DMS114 treated with DMSO at 0.1 percent for 48 hours (cell line): ENCODE data around the gene SIK3.
A peak's percentile ranks its signal among the peaks of the same experiment; 100 is the strongest.

Experiments used
- DNase-seq: peaks from one replicate; lab custom pipeline; 2025; ENCODE audit not compliant: unreplicated experiment; lab: John Stamatoyannopoulos, UW

The SIK3 gene

GRCh38 chr11:116903090-116903489 lies 195.1 kb downstream of the SIK3 start:
- DNase-seq, result no peak

GRCh38 chr11:116901964-116902688 lies 196.1 kb downstream of the SIK3 start:
- no peak for DNase-seq

DNA sequence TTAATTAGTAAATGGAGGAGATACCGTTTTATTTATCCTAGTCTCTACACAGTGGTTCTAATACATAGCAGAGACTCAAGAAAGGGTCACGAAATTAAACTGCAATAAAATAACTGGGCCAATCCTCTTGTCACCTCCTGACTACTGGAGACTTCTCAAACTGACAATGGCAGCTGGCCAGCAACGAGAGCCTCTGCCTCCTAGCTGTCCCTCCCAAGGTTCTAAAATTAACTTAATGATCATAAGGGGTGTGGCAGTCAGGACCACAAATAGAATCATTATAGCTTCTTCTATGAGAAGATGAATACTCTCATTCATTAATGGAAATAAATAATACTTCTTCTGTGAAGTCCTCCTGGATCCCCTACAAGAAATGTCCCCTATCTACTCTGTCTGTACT lies 197.0 kb downstream of the SIK3 start:
- no peak for DNase-seq

GRCh38 chr11:116896211-116896610 lies 202.0 kb downstream of the SIK3 start:
- DNase-seq, result no peak

GRCh38 chr11:116895048-116895757 lies 203.0 kb downstream of the SIK3 start:
- DNase-seq, result no peak

GRCh38 chr11:116893906-116894305 lies 204.3 kb downstream of the SIK3 start:
- no peak for DNase-seq

DNA sequence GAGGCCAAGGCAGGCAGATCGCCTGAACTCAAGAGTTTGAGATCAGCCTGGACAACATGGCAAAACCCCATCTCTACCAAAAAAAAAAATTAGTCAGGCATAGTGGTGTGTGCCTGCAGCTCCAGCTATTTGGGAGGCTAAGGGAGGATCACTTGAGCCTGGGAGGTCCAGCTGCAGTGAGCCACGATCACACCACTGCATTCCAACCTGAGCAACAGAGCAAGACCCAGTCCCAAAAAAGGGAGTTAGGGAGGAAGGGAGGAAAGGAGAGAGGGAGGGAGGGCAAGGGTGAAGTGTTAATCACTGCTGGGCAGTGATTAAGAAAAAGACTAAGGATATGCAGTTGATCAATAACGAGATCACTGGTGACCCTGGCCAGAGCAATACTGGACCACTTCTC lies 204.8 kb downstream of the SIK3 start:
- DNase-seq, result no peak

DNA sequence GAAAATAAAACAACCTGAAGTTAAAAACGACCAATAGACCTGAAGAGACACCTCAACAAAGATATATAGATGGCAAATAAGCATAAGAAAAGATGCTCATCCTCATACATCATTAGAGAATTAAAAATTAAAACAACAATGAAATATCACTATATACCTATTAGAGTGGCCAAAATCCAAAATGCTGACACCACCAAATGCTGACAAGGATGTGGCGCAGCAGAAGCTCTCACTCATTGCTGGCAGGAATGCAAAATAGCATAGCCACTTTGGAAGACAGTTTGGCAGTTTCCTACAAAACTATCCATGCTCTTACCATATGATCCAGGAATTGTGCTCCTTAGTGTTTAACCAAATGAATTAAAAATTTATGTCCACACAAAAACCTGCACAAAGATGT lies 205.9 kb downstream of the SIK3 start:
- DNase-seq, result no peak

DNA sequence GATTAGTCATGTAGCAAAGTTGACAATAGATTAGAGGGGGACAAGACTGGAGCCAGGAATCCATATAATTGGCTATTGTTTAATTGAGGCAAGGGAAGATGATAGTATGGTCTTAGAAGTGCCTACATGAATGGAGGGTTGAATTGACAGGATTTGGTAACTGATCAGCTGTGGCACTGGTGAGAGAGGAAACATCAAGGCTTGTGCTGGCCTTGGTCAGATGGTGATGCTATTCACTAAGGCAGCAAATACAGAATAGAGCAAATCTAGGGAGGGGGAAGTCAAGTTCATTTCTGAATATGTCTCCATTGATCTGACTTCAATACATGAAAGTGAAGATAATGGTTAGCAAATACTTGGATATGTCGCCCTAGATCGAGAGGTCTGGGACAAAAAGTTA lies 206.5 kb downstream of the SIK3 start:
- no peak for DNase-seq

DNA sequence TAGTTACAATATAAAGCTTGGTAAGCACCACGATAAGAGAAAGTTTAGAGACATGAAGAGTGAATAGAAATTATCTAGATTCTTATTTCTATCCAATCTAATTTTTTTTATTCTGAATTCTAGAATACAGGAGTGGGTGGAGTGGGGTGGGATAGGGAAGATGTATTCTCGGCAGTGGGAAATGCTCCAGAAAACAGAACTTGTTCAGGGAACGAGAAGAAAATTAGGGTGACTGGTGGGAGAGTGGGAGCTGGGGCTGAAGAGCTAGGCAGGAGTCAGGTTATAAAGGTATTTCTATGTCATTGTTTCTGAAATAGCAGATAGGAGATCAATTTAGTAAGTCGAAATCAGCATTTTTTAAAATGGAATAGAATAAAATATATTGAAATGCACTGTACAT lies 207.6 kb downstream of the SIK3 start:
- DNase-seq, result no peak

GRCh38 chr11:116890193-116890592 lies 208.0 kb downstream of the SIK3 start:
- no peak for DNase-seq

DNA sequence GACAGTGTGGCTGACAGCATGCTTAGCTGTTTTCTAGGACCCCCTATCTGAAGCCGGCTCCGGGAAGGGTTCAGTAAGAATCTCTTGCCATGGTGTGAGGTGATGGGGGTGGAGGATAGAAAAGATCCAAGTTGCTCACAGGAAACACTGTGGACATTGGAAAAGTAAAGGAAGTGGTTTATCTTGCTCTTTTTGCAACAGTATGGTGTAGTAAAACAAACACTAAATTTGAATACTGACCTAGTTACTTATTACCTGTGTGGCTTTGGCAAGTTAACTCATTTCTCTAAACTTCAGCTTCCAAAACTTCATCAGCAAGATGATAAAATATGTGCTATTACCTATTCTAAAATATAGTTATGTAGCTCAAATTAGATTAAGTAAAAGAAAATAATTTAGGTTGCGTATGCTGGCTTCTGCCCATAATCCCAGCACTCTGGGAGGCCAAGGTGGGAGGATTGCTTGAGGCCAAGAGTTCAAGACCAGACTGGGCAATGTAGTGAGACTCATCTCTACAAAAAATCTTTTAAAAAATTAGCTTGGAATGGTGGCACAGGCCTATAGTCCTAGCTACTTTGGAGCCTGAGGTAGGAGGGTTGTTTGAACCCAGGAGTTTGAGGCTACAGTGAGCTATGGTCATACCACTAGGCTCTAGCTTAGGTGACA lies 209.2 kb downstream of the SIK3 start:
- DNase-seq, result no peak

- DNase-seq, result no peak
Measured at GRCh38 chr11:116888024-116888423, 210.2 kb downstream of the SIK3 start.

- DNase-seq, result no peak
Measured at GRCh38 chr11:116885951-116886655, 212.1 kb downstream of the SIK3 start.

GRCh38 chr11:116882386-116882785 lies 215.8 kb downstream of the SIK3 start:
- no peak for DNase-seq

DNA sequence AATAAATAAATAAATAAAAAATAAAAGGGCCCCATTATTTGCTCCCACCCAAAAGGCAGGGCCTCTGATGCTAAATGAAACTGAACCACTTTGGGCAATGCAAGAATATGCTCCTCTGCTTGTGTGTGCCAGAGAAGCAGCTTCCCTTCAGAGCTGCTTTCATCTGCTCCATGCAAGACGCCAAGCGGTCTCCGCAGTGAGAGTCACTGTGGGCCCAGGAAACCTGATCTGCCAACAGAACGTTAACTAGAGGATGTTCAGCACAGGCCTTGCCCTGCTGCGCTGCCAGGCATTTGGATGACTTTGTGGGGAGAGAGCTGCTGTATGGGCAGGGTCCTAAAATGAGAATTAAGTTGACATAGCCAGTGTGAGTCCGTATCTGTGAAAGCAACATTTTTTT lies 217.1 kb downstream of the SIK3 start:
- DNase-seq, result no peak

DNA sequence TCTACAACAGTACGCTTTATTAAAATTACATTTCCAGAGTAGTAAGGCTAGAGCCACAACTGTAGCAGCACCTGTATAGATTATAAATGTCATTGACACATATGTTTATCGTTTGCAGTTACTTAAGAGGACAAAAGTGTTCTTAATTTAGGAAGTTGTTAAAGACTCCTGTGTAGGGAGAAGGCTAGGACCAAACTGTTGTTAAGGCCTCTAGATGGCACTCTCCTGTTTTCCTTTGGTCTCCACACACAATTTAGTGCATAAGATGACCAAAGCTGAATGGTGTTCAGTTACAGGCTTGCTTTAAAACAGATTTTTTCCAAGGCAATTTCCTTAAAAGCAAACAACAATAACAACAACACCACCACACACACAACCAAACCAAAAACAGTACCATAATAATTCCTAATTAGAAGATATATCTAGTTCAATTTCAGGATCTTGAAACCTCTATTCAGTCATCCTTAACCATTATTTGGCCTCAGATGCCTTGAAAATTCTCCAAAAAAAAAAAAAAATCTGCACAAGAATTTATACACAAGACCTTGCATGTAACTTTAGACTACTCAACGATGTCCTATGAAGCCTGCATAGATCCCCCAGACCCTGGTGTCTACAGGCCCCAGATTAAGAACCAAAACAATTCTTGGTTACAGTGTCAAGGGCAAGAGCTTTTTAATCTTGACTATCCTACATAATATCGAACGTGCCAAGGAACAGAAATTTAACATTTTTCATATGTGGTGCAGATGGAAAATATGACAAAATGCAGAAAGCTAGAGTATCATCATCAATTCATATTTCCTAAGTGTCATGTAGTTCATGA lies 218.2 kb downstream of the SIK3 start:
- DNase-seq, result peak; percentile 33

DNA sequence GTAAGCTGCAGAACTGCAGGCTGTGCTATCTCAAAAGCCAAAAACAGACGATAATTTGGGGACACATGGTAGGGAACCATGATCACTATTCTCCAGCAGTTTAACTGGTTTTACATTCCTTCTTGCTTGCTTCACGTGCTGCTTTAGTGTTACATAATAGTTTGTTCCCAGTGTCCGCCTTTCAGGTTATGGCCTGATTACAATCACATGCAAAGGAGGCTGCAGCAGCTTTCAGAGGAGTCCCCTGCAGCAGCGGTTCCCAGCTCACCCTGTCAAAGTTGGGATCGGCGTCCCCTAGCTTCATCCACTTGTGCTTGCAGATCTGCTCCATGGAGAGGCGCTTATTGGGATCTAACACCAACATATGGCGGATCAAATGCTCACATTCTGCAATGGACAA lies 221.6 kb downstream of the SIK3 start:
- DNase-seq, result no peak

- no peak for DNase-seq
Measured at GRCh38 chr11:116875194-116875593, 223.0 kb downstream of the SIK3 start.

- DNase-seq, result no peak
Measured at GRCh38 chr11:116874251-116874650, 224.0 kb downstream of the SIK3 start.

GRCh38 chr11:116873381-116873780 lies 224.8 kb downstream of the SIK3 start:
- no peak for DNase-seq
